ENCODE results near the gene MOGAT1.
A peak's percentile ranks its signal among the peaks of the same experiment; 100 is the strongest.

The MOGAT1 gene, protein sequence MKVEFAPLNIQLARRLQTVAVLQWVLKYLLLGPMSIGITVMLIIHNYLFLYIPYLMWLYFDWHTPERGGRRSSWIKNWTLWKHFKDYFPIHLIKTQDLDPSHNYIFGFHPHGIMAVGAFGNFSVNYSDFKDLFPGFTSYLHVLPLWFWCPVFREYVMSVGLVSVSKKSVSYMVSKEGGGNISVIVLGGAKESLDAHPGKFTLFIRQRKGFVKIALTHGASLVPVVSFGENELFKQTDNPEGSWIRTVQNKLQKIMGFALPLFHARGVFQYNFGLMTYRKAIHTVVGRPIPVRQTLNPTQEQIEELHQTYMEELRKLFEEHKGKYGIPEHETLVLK
- long read RNA-seq, donor 1 = 0 reads
- long read RNA-seq, donor 2 = 0 reads
- long read RNA-seq, donor 3 = 0 reads
- long read RNA-seq, donor 4 = 0 reads
- long read RNA-seq, donor 5 = 0 reads
- long read RNA-seq, donor 6 = 0 reads
- long read RNA-seq, donor 7 = 0 reads
- long read RNA-seq, donor 8 = 0 reads

DNA sequence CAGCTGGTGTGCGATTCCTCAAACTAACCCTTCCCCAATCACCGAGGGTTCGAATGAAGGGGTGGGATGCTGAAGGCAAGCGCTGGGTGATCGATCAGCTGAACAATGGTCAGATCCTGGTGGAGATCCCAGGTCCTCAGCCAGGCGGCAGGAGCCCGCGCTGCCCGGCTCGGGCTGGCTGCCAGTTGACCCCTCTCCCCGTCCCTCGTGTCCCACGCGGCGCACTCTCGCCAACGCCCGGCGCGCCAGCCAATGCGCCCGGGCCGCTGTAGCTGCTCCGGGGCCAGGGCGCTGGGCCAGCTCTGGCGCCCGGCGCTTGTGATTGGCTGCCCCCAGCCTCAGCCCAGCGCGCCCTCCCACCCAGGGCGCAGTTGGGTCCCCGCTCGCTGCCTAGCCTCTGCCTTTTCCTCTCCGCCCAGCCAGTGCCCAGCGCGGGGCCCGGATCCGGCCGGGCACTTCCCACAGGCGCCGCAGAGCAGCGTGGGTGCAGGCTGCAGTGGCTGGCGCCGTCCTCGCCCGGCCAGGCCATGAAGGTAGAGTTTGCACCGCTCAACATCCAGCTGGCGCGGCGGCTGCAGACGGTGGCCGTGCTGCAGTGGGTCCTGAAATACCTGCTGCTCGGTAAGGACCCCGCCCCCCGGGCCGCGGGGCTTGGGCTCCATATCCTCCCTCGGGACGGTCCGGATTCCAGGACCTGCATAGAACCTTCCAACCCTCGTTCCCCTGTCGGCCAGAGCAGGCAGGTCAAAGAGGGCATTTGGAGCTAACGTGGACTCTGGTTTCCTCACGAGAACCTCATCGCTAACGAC, at the start of gene MOGAT1:
Gene MOGAT1 (plus strand): TSS at position 400 of the 809 bp plus-strand sequence. CDS start 128 bp downstream, at position 528.
- DNase-seq = peak; percentile 77

DNA sequence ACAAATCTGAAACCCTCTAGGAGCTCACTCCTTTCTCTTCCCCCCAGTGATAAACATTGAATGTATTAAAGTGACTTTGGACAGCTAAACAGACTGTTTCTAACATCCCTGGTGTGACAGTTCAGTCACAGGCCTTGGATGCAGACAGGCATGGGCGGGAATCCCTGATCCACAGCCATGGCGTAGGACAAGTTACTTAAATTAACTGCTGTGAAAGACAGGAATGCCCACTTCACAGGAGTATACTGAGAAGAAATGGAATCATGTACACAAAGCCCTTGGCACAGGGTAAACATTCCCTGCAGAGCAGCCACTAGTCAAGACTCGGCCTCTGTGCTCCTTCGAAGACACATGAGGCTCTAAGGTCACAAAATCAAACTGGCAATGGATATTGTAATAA, 49.6 kb upstream of the MOGAT1 start:
- DNase-seq = no peak

DNA sequence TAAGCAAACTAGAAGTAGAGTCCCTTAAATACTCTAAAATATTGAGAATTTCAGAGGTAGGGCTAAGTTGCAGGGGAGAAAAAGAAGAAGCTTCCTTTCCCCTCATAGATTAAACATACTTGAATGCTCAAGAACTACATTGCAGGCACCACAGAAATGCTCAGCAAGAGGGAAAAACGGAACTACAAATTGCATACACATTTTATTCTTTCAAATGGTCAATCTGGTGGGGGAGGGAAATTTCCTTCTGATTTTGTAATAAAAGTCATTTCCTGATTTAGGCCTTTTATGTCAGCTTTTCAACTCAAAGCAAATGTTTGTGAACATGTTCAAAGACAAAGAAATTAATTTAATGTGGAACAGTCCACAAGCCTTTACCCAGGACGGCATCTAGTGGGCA, 48.5 kb upstream of the MOGAT1 start:
- DNase-seq = no peak

DNA sequence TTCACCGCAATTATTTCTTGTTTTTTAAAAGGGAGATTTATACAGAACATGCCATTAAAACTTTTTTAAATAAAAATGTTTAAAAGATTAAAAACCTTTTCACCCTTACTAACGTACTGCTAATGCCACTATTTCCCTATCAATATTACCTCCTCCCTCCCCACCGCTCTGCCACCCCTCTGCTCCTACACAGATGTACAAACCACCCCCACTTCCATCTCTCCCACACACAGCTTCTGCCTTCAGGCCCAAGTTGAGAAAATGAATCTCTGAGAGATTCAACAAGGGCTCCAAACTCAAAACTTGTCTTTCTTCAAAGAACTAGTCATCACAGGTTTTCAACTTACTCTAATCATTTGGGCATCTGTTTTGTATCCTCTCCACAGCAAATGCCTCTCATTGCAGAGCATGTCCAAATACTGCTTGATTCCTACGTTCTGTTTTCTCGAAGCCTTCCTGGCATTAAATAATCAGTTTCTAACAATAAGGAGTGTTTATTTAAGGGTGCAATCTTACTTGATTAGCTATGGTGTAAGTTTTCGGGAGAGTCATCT, 47.6 kb upstream of the MOGAT1 start:
- DNase-seq = no peak

DNA sequence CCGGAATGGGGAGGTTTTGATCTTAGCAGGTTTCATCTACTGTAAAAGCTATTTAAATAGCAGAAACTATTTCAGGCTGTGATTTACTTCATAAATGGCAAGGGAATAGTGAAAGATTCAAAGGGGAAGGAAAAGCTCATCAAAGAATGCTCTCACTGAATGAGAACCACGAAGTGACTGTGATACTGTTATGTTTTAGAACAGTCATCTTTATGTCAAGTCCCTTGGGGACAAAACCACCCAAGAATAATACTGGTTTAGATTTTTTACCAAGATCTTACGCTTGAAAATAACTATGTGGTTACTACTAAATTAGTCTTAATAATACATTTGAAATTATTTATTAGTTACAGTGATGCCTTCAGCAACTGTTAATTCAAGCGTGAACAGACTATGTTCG, 43.7 kb upstream of the MOGAT1 start:
- no peak for DNase-seq

DNA sequence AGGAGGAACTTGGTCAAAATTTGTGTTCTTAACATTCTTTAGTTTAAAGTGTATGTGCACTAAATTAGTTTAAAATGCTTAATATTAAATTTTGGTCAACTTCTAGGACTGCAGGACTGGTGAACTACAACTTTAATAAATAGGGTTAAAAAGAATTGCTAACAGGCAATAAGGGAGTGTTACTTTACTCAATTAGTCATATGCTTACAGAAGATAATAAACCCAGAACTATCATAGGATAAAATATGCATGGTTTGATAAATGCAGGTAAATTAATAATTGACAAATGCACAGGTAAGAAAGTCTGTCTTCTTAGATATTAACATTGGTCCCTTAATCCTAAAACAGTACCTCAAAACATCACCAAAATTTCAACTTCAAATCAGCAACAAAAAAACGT, 36.2 kb upstream of the MOGAT1 start:
- DNase-seq = no peak

DNA sequence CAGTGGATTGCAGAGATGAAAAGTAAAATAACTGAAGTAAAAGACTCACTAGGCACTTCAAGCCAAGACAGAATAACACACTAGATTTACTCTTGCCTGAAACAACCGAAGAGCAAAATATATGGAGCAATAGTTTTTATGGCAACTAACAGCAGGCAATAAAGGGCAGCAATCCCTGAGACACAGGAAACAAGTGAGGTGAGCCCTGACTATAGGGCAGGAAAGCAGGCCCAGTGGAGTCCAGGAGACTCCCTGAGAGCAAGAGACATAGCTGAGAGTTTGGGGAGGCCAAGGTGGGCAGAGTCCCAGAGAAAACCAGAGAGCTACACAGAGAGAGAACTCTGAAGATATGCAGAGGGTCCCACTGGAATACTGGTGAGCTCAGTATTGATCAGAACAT, 34.4 kb upstream of the MOGAT1 start:
- DNase-seq = no peak

DNA sequence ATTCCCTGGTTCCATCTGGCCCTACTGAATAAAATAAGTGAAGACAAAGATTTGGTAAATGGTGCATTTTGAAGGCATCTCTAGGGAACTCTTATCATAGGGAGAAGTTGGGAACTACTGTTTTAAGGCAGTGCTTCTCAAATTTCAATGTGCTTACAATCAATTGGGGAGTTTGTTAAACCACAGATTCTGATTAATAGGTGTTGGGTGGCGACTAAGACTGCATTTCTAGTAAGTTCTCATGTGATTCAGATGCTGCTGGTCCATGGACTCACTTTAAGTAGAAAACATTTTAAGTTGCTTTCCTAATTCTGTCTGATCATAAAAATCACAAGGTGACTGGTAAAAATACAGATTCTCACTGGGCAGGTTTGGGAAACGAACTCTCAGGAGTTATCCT, 30.1 kb upstream of the MOGAT1 start:
- DNase-seq = no peak

DNA sequence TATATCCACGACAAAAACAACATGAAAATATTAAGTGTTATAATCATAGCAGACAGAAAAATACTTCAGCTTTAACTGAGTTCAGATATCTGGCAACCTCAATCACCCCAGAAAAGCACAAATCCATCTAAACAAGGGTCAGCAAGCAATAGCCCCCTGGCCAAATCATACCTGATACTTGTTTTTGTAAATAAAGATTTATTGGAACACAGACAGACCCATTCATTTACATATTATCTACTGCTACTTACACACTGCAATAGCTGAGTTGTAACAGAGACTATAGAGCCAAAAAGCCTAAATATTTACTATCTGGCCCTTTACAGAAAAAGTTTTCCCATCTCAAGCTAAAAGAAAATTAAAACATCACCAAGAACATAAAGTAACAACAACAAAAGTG, 28.3 kb upstream of the MOGAT1 start:
- no peak for DNase-seq

DNA sequence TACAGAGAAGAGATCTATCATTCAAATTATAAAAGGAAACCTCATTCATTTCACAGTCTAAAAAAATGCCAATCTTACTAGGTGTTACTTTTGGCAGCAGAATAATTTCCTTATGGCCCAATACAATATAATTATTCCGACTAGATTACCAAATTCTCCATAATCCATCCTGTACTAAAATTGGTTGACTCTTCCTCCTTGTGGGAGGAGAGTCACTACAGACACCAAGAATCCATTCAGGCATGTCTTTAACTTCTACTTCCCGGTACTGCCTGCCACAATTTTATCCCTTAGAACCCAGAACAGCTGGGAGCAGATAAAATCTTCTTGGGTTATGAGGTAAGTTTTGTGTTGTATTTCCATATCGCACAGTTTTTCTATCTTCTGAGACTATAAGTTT, 25.4 kb upstream of the MOGAT1 start:
- no peak for DNase-seq

DNA sequence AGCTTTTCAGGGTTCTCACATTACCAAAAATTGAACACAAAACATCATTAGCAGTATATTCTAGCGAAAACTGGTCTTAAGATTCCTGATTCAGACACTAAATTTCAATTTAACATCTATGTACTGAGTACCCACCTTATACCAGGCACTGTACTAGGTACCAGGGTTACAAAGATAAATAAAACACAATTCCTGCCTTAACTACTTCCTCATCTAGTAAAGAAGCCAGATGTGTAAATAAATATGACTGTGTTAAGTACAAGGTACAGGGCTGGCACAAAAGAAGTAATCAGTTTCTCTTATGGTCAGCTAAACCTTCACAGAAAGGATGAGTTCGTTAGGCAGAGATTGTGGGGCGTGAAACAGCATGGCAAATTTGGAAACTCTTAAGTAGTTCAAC, 21.7 kb upstream of the MOGAT1 start:
- DNase-seq = no peak

DNA sequence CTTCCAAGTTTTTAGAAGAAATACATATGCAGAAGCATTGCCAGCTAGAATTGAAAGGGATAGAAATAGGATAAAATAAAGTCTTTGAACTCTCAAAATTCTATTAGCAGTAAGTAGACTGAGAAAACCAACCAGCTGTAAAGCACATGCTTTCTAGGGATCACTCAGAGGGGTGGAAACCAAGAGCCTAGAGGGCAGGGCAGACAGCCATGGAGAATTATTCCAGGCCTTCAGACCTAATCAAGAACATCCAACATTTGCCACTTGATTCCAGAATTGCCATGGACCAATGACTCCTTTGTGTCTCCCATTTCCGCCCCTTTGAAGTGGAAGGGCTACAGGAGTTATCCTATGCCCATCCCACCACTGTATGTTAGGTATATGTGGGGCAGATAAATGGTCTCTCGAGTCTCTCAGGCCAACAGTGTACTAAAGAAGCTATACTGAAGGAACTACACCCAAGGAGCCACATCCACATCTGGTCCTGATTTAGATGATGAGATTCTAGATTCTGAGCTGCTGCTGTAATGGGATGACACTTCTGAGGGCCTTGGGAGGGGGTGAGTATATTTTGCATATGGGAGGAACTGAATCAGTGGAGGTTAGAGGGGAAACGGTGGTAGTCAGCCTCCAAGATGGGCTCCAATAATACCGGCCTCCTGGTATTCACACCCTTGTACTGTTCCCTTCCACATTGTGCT, 19.6 kb upstream of the MOGAT1 start:
- no peak for DNase-seq

DNA sequence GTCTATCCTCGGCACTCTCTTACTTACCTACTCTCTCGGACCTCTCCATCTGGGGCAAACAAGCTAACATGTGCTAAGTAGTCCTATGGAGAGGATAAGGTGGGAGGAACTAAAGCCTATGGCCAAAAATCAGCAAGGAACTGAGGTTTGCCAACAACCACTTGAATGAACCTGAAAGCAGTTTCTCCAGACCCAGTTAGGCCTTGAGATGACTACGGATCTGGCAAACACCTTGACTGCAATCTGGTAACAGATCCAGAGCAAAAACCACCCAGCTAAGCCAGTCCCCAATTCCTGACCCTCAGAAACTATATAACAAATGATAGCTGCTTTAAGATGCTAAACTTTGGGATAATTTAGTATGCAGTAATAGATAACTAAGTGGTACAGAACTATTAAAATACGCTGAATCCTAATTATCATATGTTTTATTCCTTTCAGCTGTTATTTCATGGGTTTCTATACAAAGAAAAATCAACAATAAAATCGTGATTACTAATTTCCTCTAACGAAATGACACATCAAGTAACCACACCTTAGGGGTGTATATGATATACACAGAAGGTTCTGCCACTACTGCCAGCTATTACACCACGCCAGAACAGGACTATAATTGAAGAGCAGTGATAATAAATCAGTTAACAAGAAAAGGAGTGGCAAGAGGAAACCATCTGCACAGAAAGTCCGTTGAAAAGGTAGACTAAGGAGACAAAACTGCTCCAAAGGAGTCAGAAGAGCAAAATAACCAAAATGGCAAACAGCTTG, 18.8 kb upstream of the MOGAT1 start:
- no peak for DNase-seq

DNA sequence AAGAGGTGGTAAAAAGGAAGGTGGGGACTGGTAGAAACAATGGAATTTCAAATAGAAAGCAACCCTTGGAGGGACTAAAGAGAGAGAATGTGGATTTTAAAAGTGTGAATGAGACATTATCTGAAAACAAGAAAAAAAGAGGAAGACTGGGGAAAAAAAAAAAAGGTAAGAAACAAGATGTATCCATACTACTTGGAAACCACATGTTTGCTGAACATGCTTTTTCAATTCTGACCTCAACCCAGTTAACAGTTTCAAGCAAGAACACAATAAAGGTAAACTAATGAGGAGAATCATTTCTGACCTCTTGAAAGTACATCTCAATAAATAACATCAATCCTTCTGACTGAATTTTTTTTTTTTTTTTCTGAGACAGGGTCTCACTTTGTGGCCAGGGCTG, 18.2 kb upstream of the MOGAT1 start:
- DNase-seq = no peak

DNA sequence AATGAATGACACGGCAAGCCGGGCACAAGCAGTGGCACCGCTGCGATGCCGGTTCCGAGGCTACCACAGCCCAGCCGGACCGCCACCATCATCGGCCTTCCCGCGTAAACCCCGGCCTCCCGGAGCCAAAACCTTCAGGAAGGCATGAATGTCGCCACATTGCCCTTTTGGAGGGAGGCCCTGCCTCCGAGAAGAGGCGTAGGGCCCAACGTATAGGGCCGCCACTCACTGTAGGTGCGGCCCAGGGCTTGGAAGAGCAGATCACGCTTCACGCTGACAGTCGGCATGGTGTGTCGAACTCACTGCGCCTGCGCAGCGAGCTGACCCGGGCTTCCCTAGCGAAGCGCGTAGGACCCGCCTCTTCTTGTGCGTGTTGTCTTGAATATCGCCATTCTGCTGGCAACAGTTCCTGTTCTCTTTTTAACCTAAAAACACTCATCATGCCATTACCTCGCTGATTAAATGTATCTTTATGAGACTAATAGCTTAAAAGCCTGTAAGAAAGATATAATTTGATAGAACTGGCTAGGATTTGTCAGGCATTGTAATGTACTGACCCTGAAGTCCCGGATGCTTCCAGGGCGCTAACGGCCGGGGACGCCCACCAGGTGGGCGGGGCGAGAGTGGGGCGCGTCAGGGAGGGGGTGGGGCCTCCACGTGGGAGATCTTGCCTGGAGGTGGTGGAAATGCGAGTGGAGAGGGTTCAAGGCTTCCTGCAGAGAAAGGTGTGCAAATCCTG, 15.5 kb upstream of the MOGAT1 start, which contains the start of gene FARSB:
Gene FARSB (minus strand): TSS at position 306 of the 739 bp plus-strand sequence. CDS start 19 bp downstream, at position 287.
- peak; percentile 96 for DNase-seq

DNA sequence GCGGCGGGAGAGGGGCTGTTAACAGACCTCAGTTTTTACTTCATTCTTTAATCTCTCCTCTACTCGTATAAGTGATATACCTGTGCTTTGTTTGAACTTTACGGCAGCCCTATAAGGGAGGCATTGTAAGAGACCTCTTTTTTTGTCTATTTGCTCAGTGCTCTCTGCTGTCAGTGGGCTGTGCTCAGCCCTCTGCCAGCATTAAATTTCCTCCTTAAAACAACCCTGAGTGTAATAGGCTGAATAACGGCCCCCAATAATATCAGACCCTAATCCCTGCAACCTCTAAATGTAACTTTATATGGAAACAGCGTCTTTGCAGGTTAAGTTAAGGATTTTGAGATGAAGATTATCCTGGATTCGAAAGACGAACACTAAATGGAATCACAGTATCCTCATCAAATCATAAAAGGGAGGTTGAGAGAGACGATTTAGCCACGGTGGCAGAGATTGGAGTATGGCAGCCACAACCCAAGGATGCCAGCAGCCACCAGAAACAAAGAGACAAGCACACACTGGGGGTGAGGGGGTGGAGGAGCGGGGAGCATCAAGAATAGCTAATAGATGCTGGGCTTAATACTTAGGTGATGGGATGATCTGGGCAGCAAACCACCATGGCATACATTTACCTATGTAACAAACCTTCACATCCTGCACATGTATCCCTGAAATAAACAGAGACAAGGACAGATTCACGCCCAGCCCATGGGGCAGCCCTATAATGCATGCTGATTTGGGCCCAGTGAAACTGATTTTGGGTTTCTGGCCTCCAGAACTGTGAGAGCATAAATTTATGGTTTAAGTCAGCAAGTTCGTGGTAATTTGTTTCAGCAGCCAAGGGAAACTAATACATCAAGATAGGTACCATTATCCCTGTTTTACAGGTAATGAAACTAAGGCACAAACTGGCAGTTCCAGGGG, 14.7 kb upstream of the MOGAT1 start:
- DNase-seq = no peak

DNA sequence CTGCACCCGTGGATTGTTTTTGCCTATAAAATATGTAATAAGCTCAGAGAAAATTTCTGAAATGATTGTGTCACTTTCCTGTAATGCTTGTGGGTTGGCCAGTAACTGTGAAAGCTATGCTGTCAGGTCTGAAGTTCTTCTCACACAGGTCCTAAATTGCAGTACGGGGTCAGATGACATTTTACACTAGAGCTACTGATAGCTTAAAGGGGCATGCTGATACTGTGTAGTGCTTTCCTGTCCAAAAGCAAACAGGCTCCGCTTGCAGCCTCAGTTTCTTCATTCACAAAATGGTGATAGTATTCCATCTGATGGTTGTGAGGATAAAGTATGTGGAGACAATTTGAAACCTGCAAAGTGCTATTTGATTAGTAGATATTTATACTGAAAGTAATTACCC, 8.0 kb upstream of the MOGAT1 start:
- DNase-seq = no peak

DNA sequence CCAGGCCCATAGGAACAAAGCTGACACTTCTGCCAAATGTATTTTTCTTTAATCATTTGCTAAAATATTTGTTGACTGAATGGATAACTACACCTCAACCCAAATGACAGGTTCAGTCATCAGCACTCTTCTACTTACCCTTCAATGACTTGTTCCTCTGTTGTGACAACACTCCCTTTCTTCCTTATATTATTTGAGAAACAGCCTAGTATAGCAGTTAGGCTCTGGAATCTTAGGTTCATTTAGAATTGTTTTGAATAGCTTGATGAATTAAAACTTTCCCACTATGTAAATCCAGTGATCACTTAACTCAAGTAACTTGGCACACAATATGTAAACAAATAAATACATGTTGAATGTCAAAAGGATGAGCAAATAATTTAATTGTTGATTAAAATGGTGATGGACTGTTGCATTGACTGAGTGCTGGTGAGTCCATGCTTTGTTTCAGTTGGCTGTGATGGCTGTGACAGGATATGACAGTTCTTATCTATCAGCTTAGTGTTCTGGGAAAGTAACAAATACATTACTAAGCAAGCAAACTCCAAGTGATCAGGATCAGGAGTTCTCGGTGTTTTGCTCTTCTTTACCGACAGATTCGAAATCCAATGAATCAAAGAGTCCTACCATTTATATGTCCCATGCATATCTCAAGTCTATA, 2.8 kb upstream of the MOGAT1 start:
- no peak for DNase-seq

DNA sequence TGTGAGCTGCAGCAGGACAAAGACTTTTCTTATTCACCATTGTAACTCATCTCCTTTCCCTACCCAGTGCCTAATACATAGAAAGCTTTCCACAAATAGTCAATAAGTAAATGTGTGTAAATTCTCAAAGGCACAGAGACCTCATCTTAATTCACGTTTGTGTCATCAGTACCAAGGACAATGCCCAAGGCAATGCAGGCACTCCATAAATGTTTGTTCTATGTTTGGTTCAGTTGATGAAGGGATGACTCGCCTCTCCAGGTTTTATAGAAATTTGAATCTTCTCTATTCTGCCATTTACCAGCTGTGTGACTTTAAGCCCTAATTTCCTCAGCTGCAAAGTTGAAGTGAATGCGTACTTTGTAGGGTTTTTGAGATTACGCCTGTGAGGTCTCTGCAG, 2.1 kb upstream of the MOGAT1 start:
- DNase-seq = no peak
